Body of pancreas (tissue), 4 donors: ENCODE measurements around the gene CCBE1. TPM values are rescaled to one million over a fixed set of nuclear protein-coding genes. Genes with fewer than 3 reads are reported as not detected.

ENCODE experiments used
- ATAC-seq: fragments of 150-250 bp; one replicate; pipeline ENCODE4 v1.9.1; 2016
- DNase-seq, 4 donors: peaks; one replicate each; pipeline ENCODE4 v3.0.0-alpha.2; 2019
- H3K27ac ChIP-seq, 4 donors: fragments of 200-600 bp; sonication (generic); 1 replicate in 3 of 4; 2 replicates in 1 of 4; pipeline versions ENCODE4 v1.5.1 to v1.6.1; 2016 to 2019; ENCODE audit warnings: mild to moderate bottlenecking in 1 of 4, mixed read lengths in 1 of 4, moderate library complexity in 1 of 4
- H3K27me3 ChIP-seq, 2 donors: fragments of 200-600 bp; sonication (generic); one replicate each; pipeline ENCODE4 v1.6.0; 2016; ENCODE audit warnings: mild to moderate bottlenecking in 1 of 2
- H3K36me3 ChIP-seq, 2 donors: fragments of 200-600 bp; sonication (generic); replicated peaks in 1 of 2; 2 replicates each; pipeline ENCODE4 v1.5.1; 2016; ENCODE audit warnings: low read depth in 2 of 2; ENCODE audit not compliant: insufficient read depth in 1 of 2
- H3K4me1 ChIP-seq: fragments of 200-600 bp; sonication (generic); one replicate; pipeline ENCODE4 v1.6.0; 2016
- H3K4me3 ChIP-seq, 2 donors: fragments of 200-600 bp; sonication (generic); 1 replicate in 1 of 2; 2 replicates in 1 of 2; pipeline ENCODE4 v1.5.1; 2016 to 2019
- H3K9me3 ChIP-seq, 3 donors: fragments of 200-600 bp; sonication (generic); 1 replicate in 2 of 3; 2 replicates in 1 of 3; pipeline ENCODE4 v1.5.1; 2016
- POLR2A ChIP-seq, 3 donors: fragments of 450-650 bp; IDR thresholded peaks; one replicate each; pipeline ENCODE4 v1.6.1; 2016; ENCODE audit warnings: antibody characterized with exemption in 3 of 3, mild to moderate bottlenecking in 2 of 3
- WGBS, 2 donors: methylation state at CpG; one replicate each; pipeline ENCODE4 v1.1.5; 2017; 5-methylcytosine and 5-hydroxymethylcytosine counted together
- intact Hi-C: fragments of 100-400 bp; cut with DNase I; formaldehyde crosslinking; loops from one replicate; pipeline ENCODE4 v1.15.1; 2023
- total RNA-seq, 2 donors: library from RNA; depleted of rRNA; stranded (reverse); fragments of >200 nt; gene quantifications; one replicate each; pipeline ENCODE4 v1.1.0, GENCODE V29; 2016
- TF ChIP-seq, protein P1 (sequence below), 7 experiments: fragments of 450-650 bp in 4 of 7; fragments of 200-600 bp in 3 of 7; sonication (generic) in 3 of 7; IDR thresholded peaks; one replicate each; pipeline ENCODE4 v1.5.1; 2016 to 2019; ENCODE audit warnings: antibody characterized with exemption in 7 of 7

Gene CCBE1
- total RNA-seq, 2 donors from 2014 or later = 0.99 to 4.4 TPM

DNA sequence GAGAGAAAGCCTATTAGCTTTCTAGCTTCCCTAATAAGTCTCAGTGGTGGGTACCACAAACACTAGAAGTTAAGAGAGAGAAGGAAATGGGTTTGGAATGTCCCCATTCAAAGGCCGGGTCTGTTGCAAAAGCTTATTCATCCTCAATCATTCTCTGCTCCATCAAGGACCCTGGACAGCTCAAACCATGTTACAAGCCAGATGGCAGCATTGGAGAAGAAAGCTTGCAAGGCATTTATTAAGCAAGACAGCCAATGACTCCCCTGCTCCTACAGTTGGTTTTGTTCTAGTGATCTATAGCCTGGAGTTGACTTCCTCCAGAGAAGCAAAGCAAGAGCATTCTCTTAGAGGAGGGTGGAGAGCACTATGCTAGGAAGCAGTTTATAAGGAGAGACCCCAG, 251.2 kb downstream of the CCBE1 start:
- Histone ChIP-seq H3K4me3 (no peak overlapping the region), H3K36me3 (no peaks in the 10 kb centered on the region), H3K9me3 (no peaks in the 10 kb centered on the region), H3K27ac (no peak overlapping the region), H3K27me3 (no peaks in the 10 kb centered on the region), H3K4me1 (no peaks in the 10 kb centered on the region)
- TF ChIP-seq, protein P1, sequence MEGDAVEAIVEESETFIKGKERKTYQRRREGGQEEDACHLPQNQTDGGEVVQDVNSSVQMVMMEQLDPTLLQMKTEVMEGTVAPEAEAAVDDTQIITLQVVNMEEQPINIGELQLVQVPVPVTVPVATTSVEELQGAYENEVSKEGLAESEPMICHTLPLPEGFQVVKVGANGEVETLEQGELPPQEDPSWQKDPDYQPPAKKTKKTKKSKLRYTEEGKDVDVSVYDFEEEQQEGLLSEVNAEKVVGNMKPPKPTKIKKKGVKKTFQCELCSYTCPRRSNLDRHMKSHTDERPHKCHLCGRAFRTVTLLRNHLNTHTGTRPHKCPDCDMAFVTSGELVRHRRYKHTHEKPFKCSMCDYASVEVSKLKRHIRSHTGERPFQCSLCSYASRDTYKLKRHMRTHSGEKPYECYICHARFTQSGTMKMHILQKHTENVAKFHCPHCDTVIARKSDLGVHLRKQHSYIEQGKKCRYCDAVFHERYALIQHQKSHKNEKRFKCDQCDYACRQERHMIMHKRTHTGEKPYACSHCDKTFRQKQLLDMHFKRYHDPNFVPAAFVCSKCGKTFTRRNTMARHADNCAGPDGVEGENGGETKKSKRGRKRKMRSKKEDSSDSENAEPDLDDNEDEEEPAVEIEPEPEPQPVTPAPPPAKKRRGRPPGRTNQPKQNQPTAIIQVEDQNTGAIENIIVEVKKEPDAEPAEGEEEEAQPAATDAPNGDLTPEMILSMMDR (IDR thresholded peaks at IDR 0.05) = no peak
- no peak for TF ChIP-seq POLR2A (IDR thresholded peaks at IDR 0.05)
- 5 to 6% methylated on average over 1 of the region's 1 CpG for WGBS, 2 donors
- DNase-seq = no peak
- intact Hi-C loops = no loop called here
- no peak for ATAC-seq

DNA sequence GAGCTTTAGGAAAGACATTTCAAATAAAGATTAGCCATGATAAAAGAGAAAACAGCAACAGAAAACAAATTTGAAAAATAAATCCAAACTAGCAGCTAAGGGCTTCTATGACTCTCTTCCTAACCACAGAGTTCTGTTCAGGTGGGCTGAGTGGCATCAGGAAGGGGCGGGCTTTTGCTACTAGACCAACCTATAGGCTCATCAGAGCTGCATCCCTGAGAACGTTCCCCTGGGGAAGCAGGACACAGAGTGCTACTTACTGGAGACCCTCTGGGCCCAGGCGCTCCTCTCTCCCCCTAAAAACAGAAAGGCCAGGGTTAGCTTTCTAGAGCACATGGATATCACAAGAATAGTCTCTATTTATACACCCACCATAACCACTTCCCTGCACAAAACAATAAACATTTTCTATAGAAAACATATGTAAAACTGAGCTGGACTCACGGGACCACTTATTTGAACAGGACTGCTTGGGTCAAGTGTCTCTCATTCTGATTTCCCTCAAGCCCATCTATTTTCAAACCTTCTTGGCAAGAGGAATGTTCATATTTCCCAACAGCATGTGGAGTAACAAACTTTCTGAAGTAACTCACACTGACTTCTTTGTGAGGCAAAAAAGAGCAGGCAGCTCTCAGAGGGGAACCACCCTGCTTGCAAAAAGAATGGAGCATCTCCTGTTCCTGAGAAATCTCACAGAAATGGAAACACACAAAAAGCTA, 259.2 kb downstream of the CCBE1 start:
- no peaks in the 10 kb centered on the region for H3K9me3 ChIP-seq
- no peak overlapping the region for H3K27ac ChIP-seq
- no peak overlapping the region for H3K4me3 ChIP-seq
- TF ChIP-seq, protein P1 (IDR thresholded peaks at IDR 0.05) = no peak
- TF ChIP-seq POLR2A (IDR thresholded peaks at IDR 0.05) = no peak
- no peaks in the 10 kb centered on the region for H3K4me1 ChIP-seq
- 52 to 72% methylated on average over 4 of the region's 4 CpGs for WGBS, 2 donors
- intact Hi-C loops = no loop called here
- ATAC-seq = no peak
- no peaks in the 10 kb centered on the region for H3K27me3 ChIP-seq
- no peaks in the 10 kb centered on the region for H3K36me3 ChIP-seq
- DNase-seq = no peak

DNA sequence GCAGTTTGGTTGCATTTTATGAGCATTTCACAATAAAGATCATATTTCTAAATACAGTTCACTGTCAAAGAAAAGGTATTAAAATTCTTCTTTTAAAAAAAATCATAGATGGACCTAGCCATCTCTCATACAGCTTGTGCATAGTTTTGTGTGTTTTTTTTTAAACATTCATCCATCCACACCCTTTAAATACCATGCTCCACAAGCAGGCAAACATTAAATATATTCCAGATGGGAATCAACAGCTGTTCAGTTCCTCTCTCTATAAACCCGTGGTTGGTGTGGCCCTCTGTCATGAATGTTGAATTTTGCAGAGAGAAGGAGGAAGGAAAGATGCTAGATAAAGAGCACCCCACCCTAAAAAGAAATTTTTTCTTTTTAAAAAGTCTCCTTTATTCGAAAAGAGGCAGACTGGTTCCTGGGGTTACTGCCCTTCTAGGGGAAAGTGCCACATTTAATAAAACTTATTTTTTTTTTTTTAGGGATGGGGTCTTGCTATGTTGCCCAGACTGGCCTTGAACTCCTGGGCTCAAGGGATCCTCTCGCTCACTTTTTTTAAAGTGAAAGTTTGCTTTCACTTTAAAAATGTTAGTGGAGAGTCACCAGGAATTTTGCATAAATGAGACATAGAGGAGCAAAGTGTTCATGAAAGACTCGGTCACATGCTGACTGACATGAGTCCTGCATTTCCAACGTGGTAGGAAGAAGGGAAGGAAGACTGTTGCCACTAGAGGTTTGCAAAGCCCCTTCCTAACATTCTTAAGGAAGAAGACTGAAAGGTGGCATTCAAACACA, 264.2 kb downstream of the CCBE1 start:
- no peak overlapping the region for H3K27ac ChIP-seq
- TF ChIP-seq, protein P1 (IDR thresholded peaks at IDR 0.05) = no peak
- no peak for TF ChIP-seq POLR2A (IDR thresholded peaks at IDR 0.05)
- no peak overlapping the region for H3K4me3 ChIP-seq
- H3K36me3 ChIP-seq = no peaks in the 10 kb centered on the region
- H3K4me1 ChIP-seq = no peaks in the 10 kb centered on the region
- DNase-seq (no peak), ATAC-seq (no peak)
- no peaks in the 10 kb centered on the region for H3K27me3 ChIP-seq
- WGBS, 2 donors = 49 to 50% methylated on average over 5 of the region's 5 CpGs
- H3K9me3 ChIP-seq = no peaks in the 10 kb centered on the region
- intact Hi-C loops = no loop called here

DNA sequence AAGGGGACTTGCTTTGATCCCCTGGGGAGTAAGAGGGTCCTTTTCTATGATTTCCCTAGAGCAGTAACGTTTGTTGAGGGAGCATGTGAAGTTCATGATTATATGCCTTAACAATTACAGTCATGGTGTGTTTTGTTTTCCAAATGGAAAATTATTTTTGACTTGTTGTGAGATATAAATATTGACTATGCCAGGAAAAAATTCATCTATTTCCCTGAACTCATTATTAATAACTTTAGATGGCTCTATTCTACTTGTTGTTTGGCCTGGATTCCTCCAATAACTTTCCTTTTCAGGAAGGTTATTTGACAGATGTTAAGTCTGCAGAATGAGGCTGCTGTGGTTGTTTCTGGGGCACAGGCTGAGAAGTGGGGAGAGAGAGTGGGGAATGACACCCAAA, 266.1 kb downstream of the CCBE1 start:
- intact Hi-C loops = no loop called here
- no peak overlapping the region for H3K27ac ChIP-seq
- H3K4me3 ChIP-seq = no peak overlapping the region
- no peak for TF ChIP-seq POLR2A (IDR thresholded peaks at IDR 0.05)
- TF ChIP-seq, protein P1 (IDR thresholded peaks at IDR 0.05) = no peak
- no peaks in the 10 kb centered on the region for H3K36me3 ChIP-seq
- ATAC-seq = no peak
- 56 to 57% methylated on average over 1 of the region's 1 CpG for WGBS, 2 donors
- H3K4me1 ChIP-seq = no peaks in the 10 kb centered on the region
- H3K9me3 ChIP-seq = no peaks in the 10 kb centered on the region
- H3K27me3 ChIP-seq = no peaks in the 10 kb centered on the region
- no peak for DNase-seq
